ENCODE data around the gene DNM2. TPM values are rescaled to one million over a fixed set of nuclear protein-coding genes. Genes with fewer than 3 reads are reported as not detected.

DNM2 gene
- total and polyA plus RNA-seq, 8 donors, result 77.8 to 541 (median 277) TPM

- H3K9me3 ChIP-seq, result no peaks in the 10 kb centered on the region
- intact Hi-C loops (cut with DNase I; ENCODE audit: low total_unique reads), result no loop called here
- DNase-seq, result peak in 1 of 2 donors; percentile 44
- WGBS, 5 donors, result 79 to 83% (median 80%) methylated on average over 19 of the region's 19 CpGs
- peaks cover 63 to 90% (median 77%) of the 10 kb centered on the region in 4 donors for H3K4me1 ChIP-seq
- no peak overlapping the region for H3K4me3 ChIP-seq
- H3K27me3 ChIP-seq, result no peaks in the 10 kb centered on the region
- peaks cover 15 to 48% (median 31%) of the 10 kb centered on the region in 4 donors for H3K36me3 ChIP-seq
- peak overlapping the region; percentile 16 to 86 (median 81) for H3K27ac ChIP-seq
- TF ChIP-seq EP300 (IDR thresholded peaks at IDR 0.05) (no peak), POLR2A (IDR thresholded peaks at IDR 0.05) (no peak), POLR2AphosphoS5 (IDR thresholded peaks at IDR 0.05) (no peak), CTCF (IDR thresholded peaks at IDR 0.05) (no peak)
These were observed 43.8 kb downstream of the DNM2 start for GRCh38 chr19:10761443-10762250.

GRCh38 chr19:10762656-10763055, 44.8 kb downstream of the DNM2 start:
- intact Hi-C loops (cut with DNase I; ENCODE audit: low total_unique reads), result no loop called here

GRCh38 chr19:10763411-10763810, 45.5 kb downstream of the DNM2 start:
- H3K4me1 ChIP-seq, result peaks cover 81 to 98% (median 86%) of the 10 kb centered on the region in 4 donors
- peak overlapping the region; percentile 21 to 86 (median 81) for H3K27ac ChIP-seq
- intact Hi-C loops (cut with DNase I; ENCODE audit: low total_unique reads), result no loop called here
- DNase-seq, result no peak
- H3K27me3 ChIP-seq, result no peaks in the 10 kb centered on the region
- no peak overlapping the region for H3K4me3 ChIP-seq
- H3K9me3 ChIP-seq, result no peaks in the 10 kb centered on the region
- WGBS, 5 donors, result 62 to 78% (median 71%) methylated on average over 4 to 5 of the region's 5 CpGs
- TF ChIP-seq CTCF (IDR thresholded peaks at IDR 0.05), result no peak
- TF ChIP-seq POLR2A (IDR thresholded peaks at IDR 0.05), result no peak
- H3K36me3 ChIP-seq, result peaks cover 15 to 53% (median 32%) of the 10 kb centered on the region in 4 donors

More at GRCh38 chr19:10762656-10763055, 44.8 kb downstream of the DNM2 start:
- 75 to 92% (median 80%) methylated on average over 1 of the region's 1 CpG for WGBS, 5 donors
- no peaks in the 10 kb centered on the region for H3K9me3 ChIP-seq
- no peak overlapping the region for H3K4me3 ChIP-seq
- peak overlapping the region; percentile 32 to 86 (median 81) for H3K27ac ChIP-seq
- DNase-seq, result peak in 1 of 2 donors; percentile 68
- no peaks in the 10 kb centered on the region for H3K27me3 ChIP-seq
- TF ChIP-seq POLR2A (IDR thresholded peaks at IDR 0.05), result no peak
- peaks cover 74 to 90% (median 78%) of the 10 kb centered on the region in 4 donors for H3K4me1 ChIP-seq
- H3K36me3 ChIP-seq, result peaks cover 15 to 48% (median 31%) of the 10 kb centered on the region in 4 donors

GRCh38 chr19:10763828-10764339, 46.0 kb downstream of the DNM2 start:
- peaks cover 15 to 57% (median 34%) of the 10 kb centered on the region in 4 donors for H3K36me3 ChIP-seq
- TF ChIP-seq CTCF (IDR thresholded peaks at IDR 0.05), result no peak
- no peak for TF ChIP-seq POLR2A (IDR thresholded peaks at IDR 0.05)
- TF ChIP-seq EP300 (IDR thresholded peaks at IDR 0.05), result no peak
- TF ChIP-seq POLR2AphosphoS5 (IDR thresholded peaks at IDR 0.05), result no peak
- peaks cover 86 to 100% (median 91%) of the 10 kb centered on the region in 4 donors for H3K4me1 ChIP-seq
- no peaks in the 10 kb centered on the region for H3K27me3 ChIP-seq
- DNase-seq, result no peak
- intact Hi-C loops (cut with DNase I; ENCODE audit: low total_unique reads), result no loop called here
- WGBS, 5 donors, result 70 to 77% (median 76%) methylated on average over 11 of the region's 11 CpGs
- H3K4me3 ChIP-seq, result no peak overlapping the region
- no peaks in the 10 kb centered on the region for H3K9me3 ChIP-seq
- H3K27ac ChIP-seq, result peak overlapping the region; percentile 21 to 86 (median 81)
